SK-N-SH treated with all-trans-retinoic acid at 6 μM for 48 hours (cell line): ENCODE results near the gene SLC25A26.

Experiments used
- ARNTL ChIP-seq: fragments of 450-650 bp; formaldehyde crosslinking; IDR thresholded peaks from 2 replicates; pipeline ENCODE4 v1.5.0; 2020; ENCODE audit warnings: low read depth, mild to moderate bottlenecking, moderate library complexity, borderline replicate concordance
- BACH2 ChIP-seq: fragments of 250-450 bp; sonication (Bioruptor Pico); IDR thresholded peaks from 2 replicates; pipeline ENCODE4 v1.9.0; 2021; ENCODE audit warnings: mild to moderate bottlenecking, borderline replicate concordance
- CSDC2 ChIP-seq: fragments of 250-450 bp; sonication (Bioruptor Pico); IDR thresholded peaks from 2 replicates; pipeline ENCODE4 v1.5.0; 2020; ENCODE audit warnings: mild to moderate bottlenecking, moderate library complexity
- CSRNP3 ChIP-seq: fragments of 250-450 bp; sonication (Bioruptor Pico); IDR thresholded peaks from 2 replicates; pipeline ENCODE4 v1.5.1; 2021; ENCODE audit warnings: mild to moderate bottlenecking, moderate library complexity
- ESRRG ChIP-seq: fragments of 250-450 bp; sonication (Bioruptor Pico); IDR thresholded peaks from 2 replicates; pipeline ENCODE4 v1.6.1; 2021; ENCODE audit warnings: mild to moderate bottlenecking
- OSR1 ChIP-seq: fragments of 250-450 bp; sonication (Bioruptor Pico); IDR thresholded peaks from 2 replicates; pipeline ENCODE4 v1.8.0; 2022; ENCODE audit warnings: moderate library complexity, mild to moderate bottlenecking, inconsistent platforms
- PATZ1 ChIP-seq: fragments of 250-450 bp; sonication (Bioruptor Pico); IDR thresholded peaks from 2 replicates; pipeline ENCODE4 v1.8.0; 2020; ENCODE audit warnings: mild to moderate bottlenecking, moderate library complexity, borderline replicate concordance
- RARB ChIP-seq: fragments of 250-450 bp; sonication (Bioruptor Pico); IDR thresholded peaks from 2 replicates; pipeline ENCODE4 v1.8.0; 2021; ENCODE audit warnings: mild to moderate bottlenecking, moderate library complexity
- ZC3H10 ChIP-seq: fragments of 250-450 bp; sonication (Bioruptor Pico); IDR thresholded peaks from 2 replicates; pipeline ENCODE4 v1.5.1; 2021; ENCODE audit warnings: mild to moderate bottlenecking, moderate library complexity
- ZFP3 ChIP-seq: fragments of 250-450 bp; sonication (Bioruptor Pico); IDR thresholded peaks from 2 replicates; pipeline ENCODE4 v1.5.0; 2020; ENCODE audit warnings: mild to moderate bottlenecking, moderate library complexity
- ZFP30 ChIP-seq: fragments of 450-650 bp; formaldehyde crosslinking; IDR thresholded peaks from 2 replicates; pipeline ENCODE4 v1.5.0; 2022; ENCODE audit warnings: mild to moderate bottlenecking, moderate library complexity
- ZNF565 ChIP-seq: fragments of 450-650 bp; formaldehyde crosslinking; conservative IDR thresholded peaks from 2 replicates; pipeline ENCODE4 v1.5.0; 2020; ENCODE audit warnings: low read depth, mild to moderate bottlenecking, moderate library complexity
- ZNF8 ChIP-seq: fragments of 450-650 bp; formaldehyde crosslinking; IDR thresholded peaks from 2 replicates; pipeline ENCODE4 v1.5.0; 2020; ENCODE audit warnings: mild to moderate bottlenecking, moderate library complexity
- TF ChIP-seq, protein P1 (sequence below): fragments of 250-450 bp; sonication (Bioruptor Pico); IDR thresholded peaks from 2 replicates; pipeline ENCODE4 v1.5.1; 2020; ENCODE audit warnings: low read depth, mild to moderate bottlenecking, moderate library complexity

DNA sequence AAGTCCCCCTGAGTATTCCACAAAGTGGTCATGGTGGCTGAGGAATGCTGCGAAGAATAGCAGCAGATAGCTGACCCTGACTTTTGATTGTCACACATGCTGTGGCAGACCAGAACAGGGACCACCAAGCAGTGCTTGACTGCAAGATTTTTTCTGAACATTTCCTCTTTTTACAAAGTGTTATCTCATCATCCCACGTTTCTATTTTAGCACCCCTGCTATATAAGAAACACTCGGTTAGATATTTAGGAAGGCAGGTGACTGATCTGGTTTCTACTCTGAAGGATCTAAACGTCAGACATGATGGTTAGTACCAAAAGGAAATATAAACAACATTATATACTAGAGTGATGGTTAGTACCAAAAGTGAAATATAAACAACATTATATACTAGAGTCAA, 9.1 kb downstream of the SLC25A26 start:
- no peak for TF ChIP-seq ESRRG (CRISPR knock-in tag)
- TF ChIP-seq ZFP3 = no peak
- no peak for TF ChIP-seq ZFP30 (CRISPR knock-in tag)
- TF ChIP-seq, protein P1, sequence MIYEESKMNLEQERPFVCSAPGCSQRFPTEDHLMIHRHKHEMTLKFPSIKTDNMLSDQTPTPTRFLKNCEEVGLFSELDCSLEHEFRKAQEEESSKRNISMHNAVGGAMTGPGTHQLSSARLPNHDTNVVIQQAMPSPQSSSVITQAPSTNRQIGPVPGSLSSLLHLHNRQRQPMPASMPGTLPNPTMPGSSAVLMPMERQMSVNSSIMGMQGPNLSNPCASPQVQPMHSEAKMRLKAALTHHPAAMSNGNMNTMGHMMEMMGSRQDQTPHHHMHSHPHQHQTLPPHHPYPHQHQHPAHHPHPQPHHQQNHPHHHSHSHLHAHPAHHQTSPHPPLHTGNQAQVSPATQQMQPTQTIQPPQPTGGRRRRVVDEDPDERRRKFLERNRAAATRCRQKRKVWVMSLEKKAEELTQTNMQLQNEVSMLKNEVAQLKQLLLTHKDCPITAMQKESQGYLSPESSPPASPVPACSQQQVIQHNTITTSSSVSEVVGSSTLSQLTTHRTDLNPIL (CRISPR knock-in tag) = no peak
- no peak for TF ChIP-seq CSDC2 (CRISPR knock-in tag)
- no peak for TF ChIP-seq ZNF8
- TF ChIP-seq BACH2 (CRISPR knock-in tag) = no peak
- no peak for TF ChIP-seq RARB
- no peak for TF ChIP-seq PATZ1
- no peak for TF ChIP-seq ZNF565 (CRISPR knock-in tag)
- TF ChIP-seq ARNTL (CRISPR knock-in tag) = no peak
- no peak for TF ChIP-seq ZC3H10 (CRISPR knock-in tag)
- no peak for TF ChIP-seq OSR1 (CRISPR knock-in tag)
- no peak for TF ChIP-seq CSRNP3
